ENCODE measurements around the gene PPIL4. TPM values are rescaled to one million over a fixed set of nuclear protein-coding genes. Genes with fewer than 3 reads are reported as not detected.

PPIL4 gene
- total and polyA plus RNA-seq, 2 of the 13 experiments (the other 11 are each of a cell fraction or from before 2014, with no cell fraction given): 5.5 to 46.0 TPM

GRCh38 chr6:149545754-149546471 lies at the start of gene PPIL4 (continued):
- TF ChIP-seq ZNF574 (CRISPR knock-in tag; IDR thresholded peaks at IDR 0.05): peak; percentile 97
- TF ChIP-seq ZNF567 (CRISPR knock-in tag; IDR thresholded peaks at IDR 0.05; ENCODE audit: borderline replicate concordance): 0 out of 2 replicates have a peak, but pooled peaks have one; percentile 87
- peak; percentile 75 for TF ChIP-seq MIXL1 (CRISPR knock-in tag; IDR thresholded peaks at IDR 0.05)
- TF ChIP-seq CREB3 (CRISPR knock-in tag; IDR thresholded peaks at IDR 0.05): 0 out of 2 replicates have a peak, but pooled peaks have one; percentile 87
- 0 out of 2 replicates have a peak, but pooled peaks have one; percentile 28 for TF ChIP-seq THAP8 (CRISPR knock-in tag; IDR thresholded peaks at IDR 0.05; ENCODE audit: borderline replicate concordance)
- peak; percentile 86 for TF ChIP-seq ZHX1 (CRISPR knock-in tag; IDR thresholded peaks at IDR 0.05; ENCODE audit: low read depth)
- peak; percentile 90 for TF ChIP-seq HCFC1 (IDR thresholded peaks at IDR 0.05; ENCODE audit: low read depth, low read length)
- no peak for TF ChIP-seq RAD51 (IDR thresholded peaks at IDR 0.05; ENCODE audit: borderline replicate concordance)
- TF ChIP-seq ZNF432 (CRISPR knock-in tag; IDR thresholded peaks at IDR 0.05; ENCODE audit: borderline replicate concordance): 0 out of 2 replicates have a peak, but pooled peaks have one; percentile 44
- no peak for TF ChIP-seq FOXA1 (IDR thresholded peaks at IDR 0.05)
- TF ChIP-seq FOXA1 (CRISPR knock-in tag; IDR thresholded peaks at IDR 0.05): no peak
- peak; percentile 91 for TF ChIP-seq ZSCAN9 (CRISPR knock-in tag; IDR thresholded peaks at IDR 0.05; ENCODE audit: borderline replicate concordance)
- TF ChIP-seq SNRNP70 (IDR thresholded peaks at IDR 0.05; ENCODE audit: low read depth, low read length): no peak
- TF ChIP-seq MAFF (IDR thresholded peaks at IDR 0.05; ENCODE audit: low read depth, low read length): no peak
- no peak for TF ChIP-seq SYNCRIP (IDR thresholded peaks at IDR 0.05; ENCODE audit: insufficient read depth, low read depth, low read length)
- peak; percentile 92 for TF ChIP-seq MAX (IDR thresholded peaks at IDR 0.05)
- no peak for TF ChIP-seq NCOA5 (CRISPR knock-in tag; IDR thresholded peaks at IDR 0.05)
- peak; percentile 36; the same call in 1 of the 2 replicates for TF ChIP-seq TFE3 (CRISPR knock-in tag; IDR thresholded peaks at IDR 0.05)
- peak; percentile 33; the same call in 1 of the 2 replicates for TF ChIP-seq ZFP90 (CRISPR knock-in tag; IDR thresholded peaks at IDR 0.05; ENCODE audit: borderline replicate concordance)
- TF ChIP-seq TOPORS (CRISPR knock-in tag; IDR thresholded peaks at IDR 0.05): peak; percentile 73
- peak; percentile 92 for TF ChIP-seq ZSCAN20 (CRISPR knock-in tag; IDR thresholded peaks at IDR 0.05; ENCODE audit: borderline replicate concordance)
- peak; percentile 99 for TF ChIP-seq SAP130 (CRISPR knock-in tag; IDR thresholded peaks at IDR 0.05; ENCODE audit: low read depth)
